Epithelial cell of esophagus (primary cell): ENCODE measurements around the gene NR3C2.

Experiments used
- DNase-seq: peaks from one replicate; pipeline ENCODE4 v3.0.0; 2010; ENCODE audit warnings: low read depth
- H3K4me3 ChIP-seq: 2 replicates; pipeline ENCODE4 v1.5.1; 2011; ENCODE audit warnings: mild to moderate bottlenecking, low read length, control low read depth
- TF ChIP-seq, protein P1 (sequence below): IDR thresholded peaks from 2 replicates; pipeline ENCODE4 v1.5.1; 2011; ENCODE audit warnings: low read depth, mild to moderate bottlenecking, low read length, control low read depth, inconsistent platforms; ENCODE audit not compliant: insufficient read depth; ENCODE audit errors: missing control alignments

Gene NR3C2

DNA sequence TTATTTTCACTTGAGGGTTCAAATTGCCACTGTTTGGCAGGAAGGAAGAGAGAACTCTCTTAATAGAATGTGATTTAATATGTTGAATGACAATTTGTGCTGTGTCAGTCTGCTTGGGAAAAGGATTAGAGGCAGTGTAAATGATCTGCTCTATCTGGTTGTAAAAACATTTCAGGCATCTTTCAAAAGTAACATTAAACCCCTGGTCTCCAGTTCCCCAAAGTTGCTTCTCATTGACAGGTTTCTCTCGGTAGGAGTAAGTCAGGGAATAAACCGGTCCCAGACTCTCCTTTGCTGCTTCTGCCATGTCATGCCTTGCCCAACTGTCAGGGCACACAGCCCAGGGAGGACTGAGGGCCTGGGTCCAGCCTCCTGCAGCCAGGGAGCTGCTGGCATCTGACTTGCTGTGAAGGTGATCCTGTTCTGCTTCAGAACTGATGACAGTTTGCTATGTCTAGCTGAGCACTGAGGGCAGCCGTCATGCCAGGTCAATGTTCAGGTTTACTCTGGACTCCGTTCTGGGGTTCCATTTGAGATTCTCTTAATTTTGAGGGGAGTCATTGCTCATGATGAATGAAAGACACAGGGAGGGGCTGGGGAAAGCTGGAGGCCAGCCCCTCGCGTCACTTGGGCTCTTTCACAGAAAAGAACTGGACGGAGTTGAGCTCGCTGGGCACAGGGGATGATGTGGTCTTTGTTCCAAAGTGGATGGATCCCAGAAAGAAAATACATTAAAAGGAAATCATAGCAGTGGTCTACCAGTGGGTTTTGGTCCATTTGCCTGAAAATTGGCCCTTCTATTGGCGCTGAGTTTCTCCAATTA is 397.9 kb downstream of the NR3C2 start:
- TF ChIP-seq, protein P1, sequence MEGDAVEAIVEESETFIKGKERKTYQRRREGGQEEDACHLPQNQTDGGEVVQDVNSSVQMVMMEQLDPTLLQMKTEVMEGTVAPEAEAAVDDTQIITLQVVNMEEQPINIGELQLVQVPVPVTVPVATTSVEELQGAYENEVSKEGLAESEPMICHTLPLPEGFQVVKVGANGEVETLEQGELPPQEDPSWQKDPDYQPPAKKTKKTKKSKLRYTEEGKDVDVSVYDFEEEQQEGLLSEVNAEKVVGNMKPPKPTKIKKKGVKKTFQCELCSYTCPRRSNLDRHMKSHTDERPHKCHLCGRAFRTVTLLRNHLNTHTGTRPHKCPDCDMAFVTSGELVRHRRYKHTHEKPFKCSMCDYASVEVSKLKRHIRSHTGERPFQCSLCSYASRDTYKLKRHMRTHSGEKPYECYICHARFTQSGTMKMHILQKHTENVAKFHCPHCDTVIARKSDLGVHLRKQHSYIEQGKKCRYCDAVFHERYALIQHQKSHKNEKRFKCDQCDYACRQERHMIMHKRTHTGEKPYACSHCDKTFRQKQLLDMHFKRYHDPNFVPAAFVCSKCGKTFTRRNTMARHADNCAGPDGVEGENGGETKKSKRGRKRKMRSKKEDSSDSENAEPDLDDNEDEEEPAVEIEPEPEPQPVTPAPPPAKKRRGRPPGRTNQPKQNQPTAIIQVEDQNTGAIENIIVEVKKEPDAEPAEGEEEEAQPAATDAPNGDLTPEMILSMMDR, result no peak
- DNase-seq, result no peak
- H3K4me3 ChIP-seq, result no peak overlapping the region

DNA sequence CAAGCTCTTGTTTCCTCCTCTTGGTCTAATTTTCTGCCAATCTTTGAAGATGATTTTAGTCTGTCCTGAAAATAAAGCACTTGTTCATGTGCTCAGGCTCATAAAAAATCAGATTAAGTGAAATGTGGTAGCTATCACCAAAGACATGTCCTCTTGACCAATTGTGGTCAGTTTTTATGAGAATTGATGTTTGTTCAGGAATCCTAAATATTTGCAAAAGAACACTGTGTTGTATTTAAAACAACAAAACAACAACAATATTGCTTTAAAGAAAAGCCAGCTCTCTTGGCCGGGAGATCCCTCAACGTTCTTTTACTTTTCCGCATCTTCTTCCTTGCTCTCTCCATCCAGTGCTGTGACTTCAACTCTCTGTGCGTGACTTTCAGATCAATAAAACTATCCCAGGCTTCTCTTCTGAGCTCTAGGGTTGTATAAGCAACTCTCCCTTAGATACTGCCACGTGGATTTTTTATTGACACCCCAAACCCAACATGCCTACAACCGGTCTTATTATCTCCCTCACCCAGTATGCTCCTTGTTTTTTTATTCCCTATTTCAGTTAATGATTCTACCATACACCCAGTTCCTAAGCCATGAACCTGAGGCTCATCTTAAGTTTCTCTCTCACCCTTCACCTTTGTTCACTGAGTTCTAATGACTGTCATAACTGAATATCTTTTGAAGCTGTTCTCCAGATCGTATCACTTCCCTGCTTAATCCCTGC is 400.4 kb downstream of the NR3C2 start:
- TF ChIP-seq, protein P1, result no peak
- DNase-seq, result no peak
- no peak overlapping the region for H3K4me3 ChIP-seq

DNA sequence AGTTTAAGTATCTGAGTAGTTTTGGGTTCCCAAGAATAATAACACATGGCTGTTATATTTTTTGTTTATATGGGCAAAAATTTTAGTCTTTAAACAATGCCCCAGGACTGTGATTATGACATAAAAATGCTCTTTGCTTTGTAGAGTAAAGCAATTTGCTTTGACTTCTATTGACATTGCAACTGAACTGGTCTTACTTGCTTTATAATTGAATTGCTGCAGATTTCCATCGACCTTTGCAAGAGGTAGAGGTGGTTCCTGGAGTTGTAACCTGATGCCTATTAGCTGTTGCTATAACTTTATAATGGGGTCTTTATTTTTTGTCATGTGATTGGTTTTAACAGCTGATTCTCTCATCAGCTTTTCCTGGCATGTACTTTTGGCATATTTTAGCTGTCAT is 407.4 kb downstream of the NR3C2 start:
- no peak overlapping the region for H3K4me3 ChIP-seq
- TF ChIP-seq, protein P1, result no peak

DNA sequence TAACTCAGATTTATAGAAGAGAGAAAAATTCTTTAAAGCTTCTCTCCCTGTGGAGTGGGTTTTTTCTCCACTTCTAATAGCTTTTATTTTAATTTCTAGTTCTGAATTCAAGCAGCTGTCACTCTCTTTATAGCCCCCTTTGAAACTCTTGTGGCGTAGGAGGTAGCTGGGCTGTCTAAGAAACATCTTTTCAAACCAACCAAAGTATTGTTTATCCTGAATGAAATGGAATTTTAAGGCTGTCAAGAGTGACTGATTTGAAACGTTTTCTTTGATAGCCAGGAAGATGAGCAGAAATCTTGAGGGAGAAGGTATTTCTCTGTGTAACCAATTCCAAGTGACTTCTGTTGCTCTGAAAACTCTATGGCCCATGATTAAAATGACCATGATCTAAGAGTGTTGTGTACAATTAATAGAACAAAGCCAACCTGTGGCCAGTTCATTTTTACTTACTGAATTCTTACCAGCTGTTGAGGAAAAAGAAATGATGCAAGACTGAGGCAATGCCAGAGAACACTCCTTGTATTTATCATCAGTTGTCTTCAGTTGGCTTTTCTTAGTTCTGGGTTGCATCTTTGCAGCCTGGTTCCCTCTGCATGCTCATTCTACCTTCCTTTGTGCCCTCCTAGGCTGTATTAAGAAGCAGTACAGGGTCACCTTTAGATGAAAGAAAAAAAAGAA is 411.9 kb downstream of the NR3C2 start:
- no peak overlapping the region for H3K4me3 ChIP-seq
- TF ChIP-seq, protein P1, result no peak
- peak; percentile 25 for DNase-seq

More for the DNA sequence above, 407.4 kb downstream of the NR3C2 start:
- no peak for DNase-seq

DNA sequence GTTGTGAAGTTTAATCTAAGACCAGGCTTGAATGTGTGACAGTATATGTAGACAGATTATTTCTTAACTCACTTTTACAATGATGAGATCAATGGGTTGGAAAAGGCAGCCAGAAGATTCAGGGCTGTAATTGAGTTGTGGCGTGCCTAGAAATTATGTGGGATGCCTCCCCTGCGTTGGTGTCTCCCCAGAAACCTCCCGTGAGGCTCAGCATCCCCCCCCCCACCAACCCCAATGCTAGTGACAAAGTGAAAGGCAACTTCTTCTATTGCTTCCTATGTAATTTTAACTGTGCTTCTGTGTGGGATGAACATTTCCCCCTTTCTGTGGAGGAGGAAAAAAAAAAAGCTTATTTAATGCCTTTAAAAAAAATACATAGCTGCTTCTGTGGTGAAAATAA is 412.4 kb downstream of the NR3C2 start:
- TF ChIP-seq, protein P1, result no peak
- no peak overlapping the region for H3K4me3 ChIP-seq

More for the DNA sequence above, 412.4 kb downstream of the NR3C2 start:
- DNase-seq, result no peak
